Skin of body (tissue), 2 donors: ENCODE data around the gene CDKAL1. TPM values are rescaled to one million over a fixed set of nuclear protein-coding genes. Genes with fewer than 3 reads are reported as not detected.
"Not testable (repeated sequence)": the region's sequence is repeated elsewhere in the genome, so short reads cannot be mapped to it uniquely, and the experiment has no call there.

Source experiments
- DNase-seq: peaks from one replicate; lab custom pipeline; 2025; lab: John Stamatoyannopoulos, UW
- total RNA-seq: library from RNA; depleted of rRNA; stranded (reverse); fragments of >200 nt; gene quantifications from one replicate; pipeline ENCODE4 v1.2.3, GENCODE V29; 2014

The CDKAL1 gene
- total RNA-seq, 1 donor from 2014 or later = 38.4 TPM

DNA sequence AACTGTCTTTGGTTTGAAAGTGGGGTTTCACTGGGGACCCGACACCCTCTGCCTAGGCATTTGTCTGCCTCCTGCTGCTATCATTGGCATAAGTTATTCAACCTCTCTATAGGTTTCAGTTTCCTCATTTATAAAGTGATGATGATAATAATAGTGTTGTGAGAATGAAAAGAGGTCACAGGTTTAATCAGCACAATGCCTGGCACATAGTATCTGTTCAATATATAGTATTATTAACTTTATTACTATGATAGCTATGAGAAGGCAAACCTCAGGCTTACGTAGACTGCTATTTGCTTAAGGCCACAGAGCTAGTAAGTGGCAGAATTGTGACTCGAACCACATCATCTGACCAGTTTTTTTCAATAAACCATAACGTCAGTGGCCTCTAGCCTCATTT, 256.8 kb downstream of the CDKAL1 start:
- no peak for DNase-seq

DNA sequence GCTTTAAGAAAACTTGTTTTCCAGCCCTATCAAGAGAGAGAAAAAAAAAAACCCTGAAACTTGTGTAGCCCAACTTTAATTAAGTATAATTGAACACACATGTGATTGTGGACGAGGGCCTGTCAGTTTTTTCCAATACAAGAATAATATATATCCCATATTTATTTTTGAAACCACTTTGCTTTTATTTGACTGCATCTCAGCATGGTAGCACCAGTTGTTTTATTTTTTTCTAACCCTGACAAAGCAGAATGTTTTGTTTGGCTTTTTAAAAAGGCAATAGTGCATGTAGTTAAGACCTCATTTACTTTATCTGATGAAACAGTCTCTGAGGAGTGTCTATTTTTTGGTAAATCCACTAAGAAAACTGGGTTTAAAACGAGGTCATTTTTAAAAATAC, 257.7 kb downstream of the CDKAL1 start:
- no peak for DNase-seq

DNA sequence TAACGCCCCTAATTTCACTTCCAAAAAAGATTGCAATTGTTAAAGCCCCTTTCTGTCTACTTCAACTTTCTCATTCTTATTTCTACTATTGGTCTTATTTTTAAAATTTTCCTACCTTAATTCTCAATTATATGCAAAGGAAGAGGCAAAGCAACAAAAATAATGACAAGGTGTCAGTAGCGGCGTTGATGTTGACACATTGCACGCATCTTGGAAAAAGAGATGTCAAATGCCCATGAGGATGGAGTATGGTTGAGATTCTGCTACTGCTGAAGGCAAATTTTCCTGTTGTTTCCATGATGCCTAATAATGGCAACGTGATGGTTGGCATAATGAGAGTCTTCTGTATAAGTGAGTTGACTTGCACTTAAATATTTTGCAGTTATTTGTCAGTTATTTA, 258.9 kb downstream of the CDKAL1 start:
- no peak for DNase-seq

DNA sequence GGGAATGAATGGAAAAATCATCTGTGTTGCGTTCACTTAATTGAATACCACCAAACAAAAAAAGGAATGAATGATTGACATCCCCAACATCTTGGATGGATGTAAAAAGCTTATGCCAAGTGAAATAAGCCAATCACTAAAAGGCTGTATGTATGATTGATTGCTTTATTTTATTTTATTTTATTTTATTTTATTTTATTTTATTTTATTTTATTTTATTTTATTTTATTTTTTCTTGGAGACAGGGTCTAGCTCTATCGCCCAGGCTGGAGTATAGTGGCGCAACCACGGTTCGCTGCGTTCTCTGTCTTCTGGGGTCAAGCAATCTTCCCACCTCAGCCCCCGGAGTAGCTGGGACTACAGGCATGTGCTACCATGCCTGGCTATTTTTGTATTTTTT, 263.3 kb downstream of the CDKAL1 start:
- DNase-seq = no peak

DNA sequence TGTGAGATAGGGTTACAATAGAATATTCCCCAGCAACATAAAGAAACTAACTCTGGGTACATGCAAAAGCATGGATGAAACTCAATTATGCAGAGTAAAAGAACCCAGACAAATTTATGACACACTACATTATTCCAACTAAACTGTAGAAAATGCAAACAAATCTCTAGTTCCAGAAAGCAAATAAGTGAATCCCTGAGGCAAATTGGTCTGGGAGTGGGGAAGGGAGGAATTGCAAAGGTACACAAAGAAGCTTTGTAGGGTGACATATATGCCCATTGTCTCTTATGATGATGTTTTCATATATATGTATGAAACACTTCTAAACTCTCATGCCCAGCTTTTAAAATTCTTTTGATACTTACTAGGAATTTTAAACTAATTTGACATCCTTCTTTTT, 266.0 kb downstream of the CDKAL1 start:
- DNase-seq = no peak

DNA sequence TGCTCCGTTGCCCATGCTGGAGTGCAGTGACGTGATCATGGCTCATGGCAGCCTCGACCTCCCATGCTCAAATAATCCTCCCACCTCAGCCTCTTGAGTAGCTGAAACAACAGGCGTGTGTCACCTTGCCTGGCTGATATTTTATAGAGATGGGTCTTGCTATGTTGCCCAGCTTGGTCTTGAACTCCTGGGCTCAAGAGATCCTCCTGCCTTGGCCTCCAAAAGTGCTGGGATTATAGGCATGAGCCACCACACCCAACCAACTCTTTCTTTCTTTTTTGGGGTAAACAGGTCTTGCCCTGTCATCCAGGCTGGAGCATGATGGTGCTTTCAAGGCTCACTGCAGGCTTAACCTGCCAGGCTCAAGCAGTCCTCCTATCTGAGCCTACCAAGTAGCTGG, 266.4 kb downstream of the CDKAL1 start:
- DNase-seq = no peak

DNA sequence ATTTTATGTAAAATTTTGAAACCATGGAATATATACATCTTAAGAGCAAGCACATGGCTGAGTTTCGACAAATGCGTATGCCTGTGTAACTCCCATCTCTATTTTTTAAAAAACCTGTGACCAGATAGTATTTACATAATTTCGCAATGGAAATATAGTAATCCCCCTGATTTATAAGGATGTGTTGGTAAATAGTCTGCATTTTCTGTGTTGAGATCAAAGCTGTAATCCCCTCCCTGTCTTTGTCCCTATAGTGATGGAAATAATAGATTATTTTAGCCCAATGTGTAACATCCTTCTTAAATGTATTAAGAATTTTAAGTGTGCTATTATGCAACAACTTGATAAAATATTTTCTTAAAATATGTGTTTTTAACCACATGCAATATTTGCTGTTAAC, 267.3 kb downstream of the CDKAL1 start:
- DNase-seq = no peak

DNA sequence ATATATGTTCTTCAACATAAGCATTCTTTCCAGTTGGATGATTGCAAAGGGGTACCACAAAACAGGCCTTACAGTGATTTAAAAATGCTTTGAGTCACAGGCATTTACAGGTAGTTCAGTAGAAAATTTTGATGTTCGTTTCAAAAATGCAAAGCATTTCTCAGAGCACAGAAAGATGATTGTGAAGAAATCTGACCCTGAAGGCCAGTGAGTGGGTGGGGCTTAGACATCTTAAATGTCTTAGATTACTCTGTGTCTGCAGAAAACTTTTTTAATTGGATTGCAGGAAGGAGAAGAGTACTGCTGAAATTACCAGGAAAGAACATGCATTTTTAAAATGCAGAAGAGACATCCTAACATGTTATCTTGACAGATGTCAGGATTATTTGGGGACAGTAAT, 268.3 kb downstream of the CDKAL1 start:
- no peak for DNase-seq

DNA sequence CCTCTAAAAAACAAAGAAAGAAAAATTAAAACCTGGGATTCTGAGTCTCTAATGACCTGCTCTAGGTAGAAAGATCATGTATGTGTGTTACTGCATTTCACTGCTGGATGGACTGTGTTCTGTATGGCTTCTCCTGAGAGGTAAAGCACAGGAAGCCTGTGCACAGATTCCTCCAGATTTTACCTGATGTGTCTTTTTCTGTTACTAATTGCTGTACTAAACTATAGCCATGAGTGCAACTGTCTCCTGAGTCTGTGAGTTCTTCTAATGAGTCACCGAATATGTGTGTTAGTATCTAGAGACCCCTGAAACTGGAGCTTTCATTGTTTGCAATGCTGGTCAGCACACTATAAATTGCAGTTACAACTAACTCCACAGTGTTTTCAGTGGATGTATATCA, 270.8 kb downstream of the CDKAL1 start:
- no peak for DNase-seq

DNA sequence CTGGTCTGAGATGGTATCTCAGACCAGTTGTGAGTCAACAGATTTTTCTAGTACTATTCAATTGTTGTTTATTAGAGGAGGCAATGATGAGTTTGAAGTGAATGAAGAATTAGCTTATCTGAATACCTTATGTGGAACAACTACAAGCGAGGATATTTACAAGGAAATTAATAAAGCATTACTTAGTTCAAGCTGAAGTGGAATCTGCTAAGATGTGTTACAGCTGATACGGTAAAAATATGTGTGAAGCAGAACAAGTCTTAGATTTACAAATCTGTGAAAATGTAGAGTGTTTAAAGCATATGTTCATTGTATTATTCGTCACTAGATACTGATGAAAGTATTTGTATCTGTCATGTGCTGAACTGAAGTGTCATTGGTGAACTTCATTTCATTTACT, 272.4 kb downstream of the CDKAL1 start:
- no peak for DNase-seq

DNA sequence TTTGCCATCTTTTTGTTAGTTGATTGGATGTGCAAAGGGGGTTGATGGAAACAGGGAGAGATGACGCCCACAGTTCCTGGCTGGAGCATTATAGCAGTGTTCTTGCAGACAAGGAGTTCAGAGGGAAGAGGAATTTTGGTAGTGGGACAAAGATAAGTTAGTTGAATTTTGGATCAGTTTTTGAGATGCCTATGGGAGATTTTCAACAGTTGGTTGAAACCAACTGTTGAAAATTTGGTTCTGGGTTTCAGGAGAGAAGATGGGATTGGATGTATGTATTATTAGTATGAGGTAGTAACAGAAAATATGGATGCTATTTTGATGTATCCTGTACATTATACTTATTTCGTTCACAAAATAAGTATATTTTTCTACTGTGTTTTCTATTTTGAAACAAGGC, 274.2 kb downstream of the CDKAL1 start:
- DNase-seq = no peak

DNA sequence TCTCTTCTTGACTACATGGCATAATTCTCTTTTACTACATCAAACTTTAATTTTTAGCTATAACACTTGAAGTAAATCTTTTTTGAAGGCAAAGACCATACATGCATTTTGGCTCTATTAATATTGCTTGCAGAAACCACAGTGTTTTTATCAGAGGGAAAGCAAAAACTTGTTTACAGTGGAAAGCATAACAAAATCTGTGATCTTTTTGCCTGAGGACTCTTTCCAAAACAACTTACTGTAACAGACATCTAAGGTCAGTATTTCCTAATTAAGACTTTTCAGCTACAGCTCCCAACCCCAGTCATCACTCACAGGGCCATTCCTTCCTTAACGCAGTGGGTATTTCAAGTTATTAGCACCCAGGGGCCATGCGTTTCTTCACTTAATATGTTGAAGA, 274.7 kb downstream of the CDKAL1 start:
- no peak for DNase-seq

DNA sequence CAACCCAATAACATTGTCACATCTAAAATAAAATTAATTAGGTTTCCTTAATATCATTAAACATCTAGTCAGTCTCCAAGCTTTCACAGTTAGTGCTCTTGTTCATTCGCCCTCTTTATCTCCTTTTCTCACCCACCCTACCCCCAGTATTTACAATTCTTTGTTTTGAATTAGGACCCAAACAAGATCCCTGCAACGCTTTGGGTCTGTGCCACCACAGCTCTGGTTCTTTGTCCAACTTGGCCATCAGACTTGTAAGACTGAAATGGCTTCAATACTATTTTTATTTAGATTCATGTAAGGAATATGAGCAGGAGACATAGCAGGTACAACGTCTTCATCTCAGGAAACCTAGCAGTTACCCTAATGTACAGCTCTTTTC, 276.5 kb downstream of the CDKAL1 start:
- DNase-seq = no peak

DNA sequence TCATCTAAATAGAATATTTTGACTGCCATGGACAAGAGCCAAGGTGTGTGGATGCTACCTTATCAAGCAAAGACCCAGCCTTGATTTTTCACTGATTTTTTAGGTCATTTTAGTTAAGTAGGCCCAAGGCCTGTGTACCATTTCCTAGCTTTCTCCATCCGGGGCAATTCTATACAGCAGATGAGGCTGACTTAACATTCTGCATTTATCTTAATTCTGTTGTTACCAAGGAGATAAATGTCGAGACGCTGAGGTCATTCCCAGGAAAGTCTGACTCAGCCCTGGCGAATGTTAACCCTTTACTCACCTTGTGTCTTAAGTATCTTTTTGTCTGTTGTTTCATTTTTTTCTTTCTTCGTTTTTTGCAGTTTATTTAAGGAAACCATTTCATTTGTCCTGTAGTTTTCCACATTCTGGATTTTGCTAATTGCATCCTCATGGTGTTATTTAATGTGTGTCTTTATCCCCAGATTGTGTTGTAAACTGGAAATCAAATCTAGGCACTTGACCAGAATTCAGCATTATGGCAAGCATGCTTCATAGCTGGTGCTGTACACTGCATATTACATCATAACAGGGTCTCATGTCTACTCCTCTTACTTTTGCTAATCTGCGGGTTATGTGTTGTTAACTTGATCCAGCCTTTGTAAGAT, 277.0 kb downstream of the CDKAL1 start:
- no peak for DNase-seq

DNA sequence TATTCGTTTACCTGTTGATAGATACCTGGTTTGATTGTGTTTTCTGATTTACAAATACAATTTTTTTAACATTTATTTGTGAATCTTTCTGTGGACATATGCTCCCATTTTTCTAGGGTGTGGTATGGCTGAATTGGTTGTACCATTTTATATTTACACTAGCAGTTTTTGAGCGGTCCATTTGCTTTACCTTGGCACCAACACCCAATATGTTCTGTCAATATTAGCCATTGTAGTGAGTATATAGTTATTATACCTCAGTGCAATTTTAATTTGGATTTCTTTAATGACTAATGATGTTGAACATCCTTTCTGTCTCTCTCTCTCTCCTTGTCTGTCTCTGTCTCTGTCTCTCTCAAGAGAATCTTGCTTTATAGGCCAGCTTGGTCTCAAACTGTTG, 278.5 kb downstream of the CDKAL1 start:
- DNase-seq = no peak

DNA sequence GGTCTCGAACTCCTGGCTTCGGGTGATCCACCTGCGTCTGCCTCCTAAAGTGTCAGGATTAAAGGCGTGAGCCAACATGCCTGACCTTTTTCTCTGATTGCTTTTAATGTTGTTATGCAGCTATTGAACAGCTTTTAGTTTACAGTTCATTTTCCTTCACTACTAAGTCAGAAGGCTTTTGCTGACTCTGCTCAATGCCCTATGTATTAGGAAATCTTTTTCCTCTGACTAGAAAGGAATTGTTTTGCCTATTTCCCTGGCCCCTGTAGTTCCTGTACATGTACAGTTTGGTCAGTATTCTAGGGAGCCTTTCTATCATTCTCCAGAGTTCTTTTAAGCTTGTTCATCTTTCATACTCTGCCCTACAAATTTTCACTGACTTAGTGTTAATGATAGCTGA, 280.2 kb downstream of the CDKAL1 start:
- no peak for DNase-seq

DNA sequence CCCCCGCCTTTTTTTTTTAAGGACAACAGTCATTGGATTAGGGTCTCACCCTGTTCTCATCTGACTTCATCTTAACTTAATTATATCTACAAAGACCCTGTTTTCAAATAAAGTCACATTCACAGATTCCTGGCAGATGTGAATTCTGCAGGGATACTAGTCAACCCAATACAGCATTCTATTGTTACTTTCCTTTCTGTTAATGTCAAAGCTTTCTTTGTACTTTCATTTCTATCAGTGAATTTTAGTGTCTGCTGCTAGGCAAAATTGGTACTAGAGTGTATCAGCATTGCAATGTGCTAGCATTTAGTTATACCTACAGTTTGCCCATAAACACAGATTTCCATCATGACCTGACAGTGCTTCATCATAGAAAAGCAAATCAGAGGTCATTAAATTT, 281.9 kb downstream of the CDKAL1 start:
- DNase-seq = no peak

DNA sequence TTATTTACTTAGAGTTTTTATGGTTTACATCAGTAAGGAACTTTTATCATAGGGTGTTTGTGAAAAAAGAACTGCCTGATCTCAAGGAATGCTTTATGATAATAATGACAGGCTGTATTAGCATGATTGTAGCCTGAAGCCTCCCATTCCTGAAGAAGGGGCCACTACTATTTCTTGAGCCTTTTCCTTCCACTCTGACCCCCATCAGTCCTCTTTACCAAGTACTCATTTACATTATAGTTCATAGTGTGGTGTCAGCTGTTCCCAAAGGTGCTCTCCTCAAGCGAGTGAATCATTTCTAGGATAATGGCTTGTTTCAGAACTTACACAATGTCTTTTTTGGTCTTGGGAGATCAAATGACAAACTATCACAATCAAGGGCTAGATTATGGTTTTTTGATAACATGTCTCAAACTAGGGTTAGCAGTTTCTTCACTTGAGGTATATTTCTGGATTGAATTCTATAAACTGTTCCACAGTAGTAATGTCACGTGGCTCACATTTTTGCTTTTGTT, 283.6 kb downstream of the CDKAL1 start:
- DNase-seq = no peak

DNA sequence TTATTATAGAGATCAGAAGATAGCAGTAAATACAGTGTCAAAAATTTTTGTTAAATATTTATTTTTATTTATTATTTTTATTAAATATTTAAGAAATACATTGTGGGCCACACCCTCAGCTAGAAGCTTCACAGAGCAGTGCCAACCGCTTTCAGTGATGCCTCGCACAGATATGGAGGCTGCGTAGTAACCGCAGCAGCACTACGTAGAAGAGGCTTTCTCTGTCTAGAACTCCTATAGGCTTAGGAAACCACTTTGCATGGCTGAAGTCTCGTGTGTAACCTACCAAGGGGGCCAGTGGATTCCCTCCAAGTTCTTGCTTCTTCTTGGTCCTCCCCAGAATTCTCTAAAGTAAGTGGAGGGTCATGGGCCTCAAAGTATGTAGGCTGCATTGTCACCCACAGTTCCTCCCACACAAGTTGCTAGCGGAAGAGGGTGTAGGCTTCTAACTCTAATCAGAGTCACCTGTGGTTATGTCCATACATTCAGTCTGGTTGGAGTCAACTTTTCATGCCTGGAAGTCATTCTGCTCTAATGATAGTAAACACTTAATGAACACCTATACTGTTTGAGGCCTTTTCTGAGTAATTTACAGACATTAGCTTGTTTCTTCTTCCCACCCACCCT, 285.6 kb downstream of the CDKAL1 start:
- no peak for DNase-seq

DNA sequence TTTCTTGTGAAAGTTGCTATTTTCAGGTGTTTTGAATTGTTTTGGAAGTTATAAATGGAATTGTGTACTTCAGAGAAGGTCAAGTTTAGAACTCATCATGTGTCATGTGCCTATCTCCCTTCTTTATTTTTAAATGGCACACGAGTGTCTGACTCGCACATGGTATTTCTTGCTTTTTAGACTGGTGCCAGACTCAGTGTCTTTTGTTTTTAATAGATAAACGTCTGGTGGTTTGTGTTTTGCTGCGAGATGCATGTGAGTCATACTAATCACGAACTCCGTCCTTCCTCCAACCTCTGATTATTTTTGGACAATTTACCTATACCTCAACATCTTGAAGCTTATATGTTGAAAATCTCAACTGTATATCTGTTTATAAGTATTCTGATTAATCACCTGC, 292.1 kb downstream of the CDKAL1 start:
- no peak for DNase-seq

DNA sequence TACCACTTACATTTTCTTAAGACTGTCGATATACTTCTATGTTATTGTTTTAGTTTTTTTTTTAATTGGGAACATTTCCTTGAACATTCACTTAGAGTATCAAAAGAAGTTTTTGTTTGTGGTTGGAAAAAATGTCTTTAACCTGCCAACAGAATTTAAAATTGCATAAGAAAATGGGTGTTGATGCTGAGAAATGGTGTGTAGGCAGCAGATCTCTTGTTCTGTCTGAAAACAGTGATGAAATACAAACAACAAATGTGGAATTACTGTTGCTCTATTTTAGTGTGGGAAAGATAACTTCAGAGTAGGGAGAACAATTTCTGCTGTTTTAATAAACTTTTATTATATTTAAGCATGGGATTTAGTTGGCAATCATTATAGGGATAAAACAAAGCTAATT, 293.5 kb downstream of the CDKAL1 start:
- no peak for DNase-seq

DNA sequence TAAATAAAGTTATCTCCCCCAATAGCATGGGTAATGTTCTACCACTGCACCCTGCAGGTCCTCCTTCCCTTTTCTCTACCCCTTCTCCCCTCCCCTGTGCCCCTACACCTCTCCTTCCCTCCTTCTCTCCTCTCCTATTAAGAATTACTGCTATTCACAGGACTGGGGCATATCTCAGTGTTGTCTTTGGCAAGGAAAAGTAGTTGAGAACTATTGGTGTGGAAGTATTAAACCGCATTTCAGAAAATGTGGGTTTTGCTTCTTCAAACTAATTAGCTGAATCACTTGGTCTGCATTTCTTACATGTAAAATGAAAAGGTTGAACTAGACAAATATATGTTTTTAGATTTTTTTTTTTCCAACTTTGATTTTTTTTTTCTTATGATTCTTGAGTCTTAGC, 296.3 kb downstream of the CDKAL1 start:
- DNase-seq = no peak

DNA sequence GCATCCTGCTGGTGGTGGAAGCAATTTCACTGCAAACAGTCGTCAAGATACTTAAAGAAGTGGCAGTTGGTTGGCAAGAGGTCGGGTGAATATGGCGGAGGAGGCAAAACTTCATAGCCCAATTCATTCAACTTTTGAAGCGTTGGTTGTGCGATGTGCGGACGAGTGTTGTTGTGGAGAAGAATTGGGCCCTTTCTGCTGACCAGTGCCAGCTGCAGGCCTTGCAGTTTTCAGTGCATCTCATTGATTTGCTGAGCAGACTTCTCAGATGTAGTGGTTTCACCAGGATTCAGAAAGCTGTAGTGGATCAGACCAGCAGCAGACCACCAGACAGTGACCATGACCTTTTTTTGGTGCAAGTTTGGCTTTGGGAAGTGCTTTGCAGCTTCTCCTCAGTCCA, 297.0 kb downstream of the CDKAL1 start:
- DNase-seq = not testable (repeated sequence)
